IMR-90 (cell line): Measurements from ENCODE around the gene MAPKAP1.

Experiments
- MXI1 ChIP-seq: IDR thresholded peaks from 2 replicates; pipeline ENCODE4 v1.6.1; 2012; ENCODE audit warnings: low read depth, mild to moderate bottlenecking, low read length, moderate library complexity, borderline replicate concordance
- NFE2L2 ChIP-seq: fragments of 150-350 bp; IDR thresholded peaks from 2 replicates; pipeline ENCODE4 v1.6.1; 2016; ENCODE audit warnings: low read depth, mild to moderate bottlenecking, low read length
- POLR2A ChIP-seq: IDR thresholded peaks from 2 replicates; pipeline ENCODE4 v1.6.1; 2012; ENCODE audit warnings: mild to moderate bottlenecking, low read depth, low read length
- RAD21 ChIP-seq: IDR thresholded peaks from 2 replicates; pipeline ENCODE4 v1.6.1; 2012; ENCODE audit warnings: low read length, improper control_type of control experiment
- RCOR1 ChIP-seq: IDR thresholded peaks from 2 replicates; pipeline ENCODE4 v1.6.1; 2012; ENCODE audit warnings: mild to moderate bottlenecking, low read length, improper control_type of control experiment; ENCODE audit not compliant: insufficient replicate concordance
- TF ChIP-seq, protein P1 (sequence below): conservative IDR thresholded peaks from 2 replicates; pipeline ENCODE4 v1.5.1; 2012; ENCODE audit warnings: mild to moderate bottlenecking, low read depth, low read length, improper control_type of control experiment
- TF ChIP-seq, protein P2 (sequence below): fragments of 150-350 bp; IDR thresholded peaks from 2 replicates; pipeline ENCODE4 v1.6.1; 2017; ENCODE audit warnings: mild to moderate bottlenecking, antibody characterized with exemption, low read length, low read depth
- TF ChIP-seq, protein P3 (sequence below): fragments of 150-350 bp; IDR thresholded peaks from 2 replicates; pipeline ENCODE4 v1.6.1; 2016; ENCODE audit warnings: low read depth, mild to moderate bottlenecking, low read length, moderate library complexity, borderline replicate concordance

DNA sequence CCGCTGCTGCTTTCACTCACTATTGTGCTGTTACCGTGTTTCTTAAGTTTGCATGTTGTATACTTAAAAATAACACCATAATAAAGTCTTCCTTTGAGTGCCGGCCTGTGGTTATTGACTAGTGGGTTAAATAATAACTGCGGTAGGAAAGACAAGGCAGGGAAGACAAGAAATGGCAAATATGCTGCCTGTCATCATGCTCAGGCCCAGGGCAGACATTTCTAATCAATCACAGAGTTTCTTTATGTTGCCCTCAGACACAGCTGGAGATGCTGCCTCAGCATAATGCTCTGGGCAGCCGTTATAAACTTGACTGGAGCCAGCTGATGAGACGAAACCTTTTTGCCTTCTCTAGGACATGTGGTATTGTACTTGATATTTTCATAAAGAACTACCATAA, 230.4 kb downstream of the MAPKAP1 start:
- TF ChIP-seq, protein P1, sequence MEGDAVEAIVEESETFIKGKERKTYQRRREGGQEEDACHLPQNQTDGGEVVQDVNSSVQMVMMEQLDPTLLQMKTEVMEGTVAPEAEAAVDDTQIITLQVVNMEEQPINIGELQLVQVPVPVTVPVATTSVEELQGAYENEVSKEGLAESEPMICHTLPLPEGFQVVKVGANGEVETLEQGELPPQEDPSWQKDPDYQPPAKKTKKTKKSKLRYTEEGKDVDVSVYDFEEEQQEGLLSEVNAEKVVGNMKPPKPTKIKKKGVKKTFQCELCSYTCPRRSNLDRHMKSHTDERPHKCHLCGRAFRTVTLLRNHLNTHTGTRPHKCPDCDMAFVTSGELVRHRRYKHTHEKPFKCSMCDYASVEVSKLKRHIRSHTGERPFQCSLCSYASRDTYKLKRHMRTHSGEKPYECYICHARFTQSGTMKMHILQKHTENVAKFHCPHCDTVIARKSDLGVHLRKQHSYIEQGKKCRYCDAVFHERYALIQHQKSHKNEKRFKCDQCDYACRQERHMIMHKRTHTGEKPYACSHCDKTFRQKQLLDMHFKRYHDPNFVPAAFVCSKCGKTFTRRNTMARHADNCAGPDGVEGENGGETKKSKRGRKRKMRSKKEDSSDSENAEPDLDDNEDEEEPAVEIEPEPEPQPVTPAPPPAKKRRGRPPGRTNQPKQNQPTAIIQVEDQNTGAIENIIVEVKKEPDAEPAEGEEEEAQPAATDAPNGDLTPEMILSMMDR = no peak
- TF ChIP-seq MXI1 = no peak
- no peak for TF ChIP-seq RCOR1
- no peak for TF ChIP-seq POLR2A
- TF ChIP-seq, protein P2, sequence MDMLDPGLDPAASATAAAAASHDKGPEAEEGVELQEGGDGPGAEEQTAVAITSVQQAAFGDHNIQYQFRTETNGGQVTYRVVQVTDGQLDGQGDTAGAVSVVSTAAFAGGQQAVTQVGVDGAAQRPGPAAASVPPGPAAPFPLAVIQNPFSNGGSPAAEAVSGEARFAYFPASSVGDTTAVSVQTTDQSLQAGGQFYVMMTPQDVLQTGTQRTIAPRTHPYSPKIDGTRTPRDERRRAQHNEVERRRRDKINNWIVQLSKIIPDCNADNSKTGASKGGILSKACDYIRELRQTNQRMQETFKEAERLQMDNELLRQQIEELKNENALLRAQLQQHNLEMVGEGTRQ = no peak
- TF ChIP-seq, protein P3, sequence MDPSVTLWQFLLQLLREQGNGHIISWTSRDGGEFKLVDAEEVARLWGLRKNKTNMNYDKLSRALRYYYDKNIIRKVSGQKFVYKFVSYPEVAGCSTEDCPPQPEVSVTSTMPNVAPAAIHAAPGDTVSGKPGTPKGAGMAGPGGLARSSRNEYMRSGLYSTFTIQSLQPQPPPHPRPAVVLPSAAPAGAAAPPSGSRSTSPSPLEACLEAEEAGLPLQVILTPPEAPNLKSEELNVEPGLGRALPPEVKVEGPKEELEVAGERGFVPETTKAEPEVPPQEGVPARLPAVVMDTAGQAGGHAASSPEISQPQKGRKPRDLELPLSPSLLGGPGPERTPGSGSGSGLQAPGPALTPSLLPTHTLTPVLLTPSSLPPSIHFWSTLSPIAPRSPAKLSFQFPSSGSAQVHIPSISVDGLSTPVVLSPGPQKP = no peak
- TF ChIP-seq RAD21 = no peak
- no peak for TF ChIP-seq NFE2L2
